Esophagus muscularis mucosa (tissue), 4 donors: ENCODE results near the gene STARD13.

Experiments
- EP300 ChIP-seq: sonication (generic); formaldehyde crosslinking; IDR thresholded peaks from one replicate; pipeline ENCODE4 v1.6.1; 2017; ENCODE audit warnings: antibody characterized with exemption
- POLR2A ChIP-seq: fragments of 450-650 bp; IDR thresholded peaks from one replicate; pipeline ENCODE4 v1.6.1; 2017; ENCODE audit warnings: antibody characterized with exemption, moderate library complexity, mild to moderate bottlenecking, low read depth
- POLR2AphosphoS5 ChIP-seq, 2 donors: sonication (generic); formaldehyde crosslinking; IDR thresholded peaks; one replicate each; pipeline ENCODE4 v1.6.1; 2017; ENCODE audit warnings: antibody characterized with exemption in 2 of 2
- TF ChIP-seq, protein P1 (sequence below), 3 experiments: fragments of 200-600 bp in 2 of 3; fragments of 450-650 bp in 1 of 3; sonication (generic) in 2 of 3; IDR thresholded peaks; one replicate each; pipeline ENCODE4 v1.5.1; 2017 to 2019; ENCODE audit warnings: antibody characterized with exemption in 3 of 3, mild to moderate bottlenecking in 2 of 3, moderate library complexity in 1 of 3

DNA sequence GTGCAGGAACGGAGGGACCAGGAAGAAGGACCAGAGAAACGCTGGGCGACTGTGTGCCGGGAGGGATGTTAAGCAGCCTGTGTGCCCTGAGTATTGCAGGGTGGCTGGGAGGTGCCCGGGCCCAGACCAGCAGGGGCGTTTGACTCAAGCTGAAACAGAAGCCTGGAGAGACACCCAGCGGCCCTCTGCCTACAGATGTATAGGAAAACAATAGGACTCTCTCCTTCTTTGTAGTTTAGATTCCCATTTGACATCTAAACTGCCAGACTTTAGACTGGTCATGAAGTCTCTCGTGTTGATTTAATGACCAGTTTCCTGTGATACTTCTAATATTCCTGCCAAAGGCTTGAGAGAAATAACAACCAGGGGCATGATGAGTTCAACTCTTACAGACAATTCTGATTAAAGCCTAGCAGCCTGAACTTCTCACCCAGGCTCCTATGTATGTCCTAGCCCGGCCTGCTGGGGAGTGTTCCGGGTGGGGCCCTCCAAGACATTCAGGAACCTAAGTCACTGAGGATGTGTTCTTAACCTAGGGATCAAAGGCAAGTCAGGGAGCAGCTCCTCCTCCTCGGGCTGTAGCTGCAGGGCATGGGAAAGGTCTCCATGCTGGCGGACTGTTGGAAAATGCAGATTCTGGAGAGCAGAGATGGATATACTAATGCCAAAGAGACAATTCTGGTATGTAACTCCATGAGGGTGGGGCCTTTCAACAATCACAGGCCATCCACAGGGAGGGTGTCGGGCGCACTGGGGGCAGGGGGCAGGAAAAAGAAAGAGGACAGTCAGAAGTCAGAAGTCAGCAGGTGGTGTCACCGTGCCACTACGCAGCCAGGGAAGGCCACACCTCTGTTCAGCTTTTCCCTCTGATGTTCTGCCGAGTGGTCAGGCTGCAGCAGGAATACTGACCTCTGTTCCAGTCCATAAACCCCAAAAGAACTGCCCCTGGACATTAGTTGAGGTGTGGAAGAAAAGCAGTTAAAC is 131.8 kb downstream of the STARD13 start:
- no peak for TF ChIP-seq POLR2A
- TF ChIP-seq, protein P1, sequence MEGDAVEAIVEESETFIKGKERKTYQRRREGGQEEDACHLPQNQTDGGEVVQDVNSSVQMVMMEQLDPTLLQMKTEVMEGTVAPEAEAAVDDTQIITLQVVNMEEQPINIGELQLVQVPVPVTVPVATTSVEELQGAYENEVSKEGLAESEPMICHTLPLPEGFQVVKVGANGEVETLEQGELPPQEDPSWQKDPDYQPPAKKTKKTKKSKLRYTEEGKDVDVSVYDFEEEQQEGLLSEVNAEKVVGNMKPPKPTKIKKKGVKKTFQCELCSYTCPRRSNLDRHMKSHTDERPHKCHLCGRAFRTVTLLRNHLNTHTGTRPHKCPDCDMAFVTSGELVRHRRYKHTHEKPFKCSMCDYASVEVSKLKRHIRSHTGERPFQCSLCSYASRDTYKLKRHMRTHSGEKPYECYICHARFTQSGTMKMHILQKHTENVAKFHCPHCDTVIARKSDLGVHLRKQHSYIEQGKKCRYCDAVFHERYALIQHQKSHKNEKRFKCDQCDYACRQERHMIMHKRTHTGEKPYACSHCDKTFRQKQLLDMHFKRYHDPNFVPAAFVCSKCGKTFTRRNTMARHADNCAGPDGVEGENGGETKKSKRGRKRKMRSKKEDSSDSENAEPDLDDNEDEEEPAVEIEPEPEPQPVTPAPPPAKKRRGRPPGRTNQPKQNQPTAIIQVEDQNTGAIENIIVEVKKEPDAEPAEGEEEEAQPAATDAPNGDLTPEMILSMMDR (IDR thresholded peaks at IDR 0.05), result peak in 1 of 3 experiments; percentile 16
- TF ChIP-seq POLR2AphosphoS5 (IDR thresholded peaks at IDR 0.05), result peak in 1 of 2 donors; percentile 30
- no peak for TF ChIP-seq EP300
